Progenitor cell of endocrine pancreas (in vitro differentiated cells): ENCODE measurements around the gene IBA57. TPM values are rescaled to one million over a fixed set of nuclear protein-coding genes. Genes with fewer than 3 reads are reported as not detected.

ENCODE experiments used
- DNase-seq: peaks from one replicate; pipeline ENCODE4 v3.0.0; 2021; ENCODE audit warnings: low spot score; ENCODE audit not compliant: unreplicated experiment
- H3K27ac Mint-ChIP-seq: 2 replicates; pipeline ENCODE4 v1.8.0; 2021; ENCODE audit warnings: mild to moderate bottlenecking, moderate library complexity, mixed read lengths
- H3K27me3 Mint-ChIP-seq: 2 replicates; pipeline ENCODE4 v1.8.0; 2021; ENCODE audit warnings: mixed read lengths
- H3K36me3 Mint-ChIP-seq: 2 replicates; pipeline ENCODE4 v1.8.0; 2022; ENCODE audit warnings: mixed read lengths; ENCODE audit not compliant: insufficient read depth
- H3K4me1 Mint-ChIP-seq: 2 replicates; pipeline ENCODE4 v1.8.0; 2021; ENCODE audit warnings: low read depth, mixed read lengths
- H3K4me3 Mint-ChIP-seq: 2 replicates; pipeline ENCODE4 v1.8.0; 2021; ENCODE audit warnings: low read depth, mild to moderate bottlenecking, moderate library complexity, mixed read lengths
- H3K9me3 Mint-ChIP-seq: 2 replicates; pipeline ENCODE4 v1.8.0; 2021; ENCODE audit warnings: low read depth, mixed read lengths
- total RNA-seq: library from RNA; stranded (reverse); gene quantifications from 2 replicates; pipeline ENCODE4 v1.2.1, GENCODE V29; 2021
- TF ChIP-seq, protein P1 (sequence below): fragments of 200-600 bp; sonication (generic); IDR thresholded peaks from one replicate; pipeline ENCODE4 v1.5.0; 2021; ENCODE audit warnings: antibody characterized with exemption, mild to moderate bottlenecking; ENCODE audit not compliant: unreplicated experiment

IBA57 gene
- total RNA-seq, 1 donor from 2014 or later: 11.2 TPM

DNA sequence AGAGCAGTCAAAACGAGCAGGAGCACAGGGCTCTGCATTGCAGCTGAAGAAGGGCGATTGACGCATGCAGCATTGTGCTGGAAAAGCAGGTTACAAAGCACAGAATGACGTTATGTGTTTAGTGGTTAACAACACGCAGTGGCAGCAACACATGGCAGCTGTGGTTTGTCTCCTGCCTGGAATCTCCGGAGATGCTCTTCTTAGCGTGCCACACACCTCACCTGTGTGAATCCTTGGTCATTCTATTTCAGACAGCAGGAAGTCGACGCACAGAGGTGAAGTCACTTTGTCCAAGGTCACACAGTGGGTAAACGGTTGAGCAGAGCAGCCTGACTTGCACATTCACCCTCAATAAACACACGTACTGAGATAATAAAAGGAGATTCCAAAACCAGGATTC, 56.9 kb downstream of the IBA57 start:
- TF ChIP-seq, protein P1, sequence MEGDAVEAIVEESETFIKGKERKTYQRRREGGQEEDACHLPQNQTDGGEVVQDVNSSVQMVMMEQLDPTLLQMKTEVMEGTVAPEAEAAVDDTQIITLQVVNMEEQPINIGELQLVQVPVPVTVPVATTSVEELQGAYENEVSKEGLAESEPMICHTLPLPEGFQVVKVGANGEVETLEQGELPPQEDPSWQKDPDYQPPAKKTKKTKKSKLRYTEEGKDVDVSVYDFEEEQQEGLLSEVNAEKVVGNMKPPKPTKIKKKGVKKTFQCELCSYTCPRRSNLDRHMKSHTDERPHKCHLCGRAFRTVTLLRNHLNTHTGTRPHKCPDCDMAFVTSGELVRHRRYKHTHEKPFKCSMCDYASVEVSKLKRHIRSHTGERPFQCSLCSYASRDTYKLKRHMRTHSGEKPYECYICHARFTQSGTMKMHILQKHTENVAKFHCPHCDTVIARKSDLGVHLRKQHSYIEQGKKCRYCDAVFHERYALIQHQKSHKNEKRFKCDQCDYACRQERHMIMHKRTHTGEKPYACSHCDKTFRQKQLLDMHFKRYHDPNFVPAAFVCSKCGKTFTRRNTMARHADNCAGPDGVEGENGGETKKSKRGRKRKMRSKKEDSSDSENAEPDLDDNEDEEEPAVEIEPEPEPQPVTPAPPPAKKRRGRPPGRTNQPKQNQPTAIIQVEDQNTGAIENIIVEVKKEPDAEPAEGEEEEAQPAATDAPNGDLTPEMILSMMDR: no peak
- Mint-ChIP-seq H3K27me3 (no peaks in the 10 kb centered on the region), H3K36me3 (peaks cover 21% of the 10 kb centered on the region), H3K27ac (no peak overlapping the region), H3K4me3 (no peak overlapping the region), H3K4me1 (no peaks in the 10 kb centered on the region), H3K9me3 (no peaks in the 10 kb centered on the region)
- DNase-seq: no peak

DNA sequence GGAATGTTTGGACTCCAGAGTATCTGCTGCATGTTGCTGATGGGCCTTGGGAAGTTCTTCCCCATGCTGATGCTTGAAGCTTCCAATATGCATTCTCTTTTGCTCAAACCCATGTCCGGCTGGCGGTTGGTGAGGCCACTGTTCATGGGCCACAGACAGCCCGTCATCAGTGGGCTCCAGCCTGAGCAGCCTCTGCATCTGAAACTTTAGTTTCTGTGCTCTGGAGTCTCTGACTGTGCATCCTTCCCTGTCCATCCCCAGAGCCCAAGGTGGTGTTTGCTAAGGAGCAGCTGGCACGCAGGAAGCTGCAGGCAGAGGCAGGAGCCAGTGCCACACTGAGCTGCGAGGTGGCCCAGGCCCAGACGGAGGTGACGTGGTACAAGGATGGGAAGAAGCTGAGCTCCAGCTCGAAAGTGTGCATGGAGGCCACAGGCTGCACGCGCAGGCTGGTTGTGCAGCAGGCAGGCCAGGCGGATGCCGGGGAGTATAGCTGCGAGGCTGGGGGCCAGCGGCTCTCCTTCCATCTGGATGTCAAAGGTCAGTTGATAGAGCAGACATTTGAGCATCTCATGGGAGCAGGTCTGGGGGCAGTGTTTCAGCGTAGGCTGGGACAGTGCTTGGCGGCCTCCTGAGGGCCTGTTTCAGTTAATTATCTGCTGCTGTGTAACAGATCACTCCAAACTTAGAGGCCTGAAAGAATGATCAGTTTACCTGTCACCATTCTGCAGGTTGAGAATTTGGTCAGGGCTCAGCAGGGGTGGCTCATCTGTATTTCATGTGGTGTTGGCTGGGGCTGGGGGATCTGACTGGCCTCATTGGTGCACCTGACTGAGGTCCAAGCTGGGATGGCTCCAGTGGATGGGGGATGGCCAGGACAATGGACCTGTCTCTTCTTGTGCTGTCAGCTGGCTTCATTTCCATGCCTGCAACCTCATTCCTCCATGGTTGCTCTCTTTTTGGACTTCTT, 58.9 kb downstream of the IBA57 start:
- TF ChIP-seq, protein P1: no peak
- no peaks in the 10 kb centered on the region for H3K4me1 Mint-ChIP-seq
- no peak overlapping the region for H3K27ac Mint-ChIP-seq
- no peak overlapping the region for H3K4me3 Mint-ChIP-seq
- peaks cover 25% of the 10 kb centered on the region for H3K36me3 Mint-ChIP-seq
- H3K9me3 Mint-ChIP-seq: no peaks in the 10 kb centered on the region
- no peak for DNase-seq
- no peaks in the 10 kb centered on the region for H3K27me3 Mint-ChIP-seq

DNA sequence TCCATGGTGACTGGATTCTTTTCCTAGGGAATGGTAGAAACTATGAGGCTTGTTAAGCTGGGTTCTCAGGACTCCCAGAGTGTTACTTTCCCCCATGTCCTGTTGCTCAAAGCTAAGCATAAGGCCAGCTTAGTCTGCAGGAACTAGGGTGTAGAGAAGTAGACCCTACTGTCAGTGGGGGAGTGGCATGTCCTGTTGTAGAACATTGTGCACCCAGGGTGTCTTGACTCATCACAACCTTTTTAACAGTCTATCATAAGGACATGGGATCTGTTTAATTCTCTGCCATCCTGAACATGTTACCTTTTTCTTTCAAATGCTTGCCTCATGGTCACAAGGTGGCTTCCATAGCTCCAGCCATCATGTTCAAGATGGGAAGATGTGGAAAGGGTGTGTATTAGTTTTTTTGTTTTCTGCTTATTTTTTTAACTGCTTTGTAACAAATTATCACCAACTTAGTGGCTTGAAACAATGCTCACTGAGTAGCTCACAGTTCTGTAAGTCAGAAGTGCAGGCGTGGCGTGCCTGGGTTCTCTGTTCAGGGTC, 59.6 kb downstream of the IBA57 start:
- Mint-ChIP-seq H3K4me3 (no peak overlapping the region), H3K27ac (no peak overlapping the region), H3K27me3 (no peaks in the 10 kb centered on the region), H3K9me3 (no peaks in the 10 kb centered on the region), H3K36me3 (peaks cover 26% of the 10 kb centered on the region), H3K4me1 (no peaks in the 10 kb centered on the region)
- DNase-seq: no peak
- TF ChIP-seq, protein P1: no peak

DNA sequence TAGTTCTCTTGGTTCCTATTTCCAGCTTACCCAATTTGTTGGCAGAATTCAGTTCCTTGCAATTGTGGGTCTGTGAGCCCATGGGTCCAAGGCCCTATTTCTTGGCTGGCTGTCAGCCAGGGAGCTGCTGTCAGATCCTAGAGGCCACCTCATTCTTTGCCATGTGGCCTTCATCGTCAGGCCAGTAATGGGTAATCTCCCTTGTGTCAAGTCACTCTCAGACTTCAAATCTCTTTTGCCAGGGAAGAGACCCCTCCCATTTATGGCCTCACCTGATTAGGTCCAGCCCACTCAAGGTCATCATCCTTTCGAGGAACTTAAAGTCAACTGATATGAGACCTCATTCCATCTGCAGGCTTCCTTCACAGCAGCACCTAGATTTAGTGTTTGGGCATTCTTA, 60.1 kb downstream of the IBA57 start:
- TF ChIP-seq, protein P1: no peak
- no peak overlapping the region for H3K4me3 Mint-ChIP-seq
- H3K36me3 Mint-ChIP-seq: peaks cover 29% of the 10 kb centered on the region
- no peaks in the 10 kb centered on the region for H3K4me1 Mint-ChIP-seq
- H3K27ac Mint-ChIP-seq: no peak overlapping the region
- no peaks in the 10 kb centered on the region for H3K27me3 Mint-ChIP-seq
- DNase-seq: no peak
- H3K9me3 Mint-ChIP-seq: no peaks in the 10 kb centered on the region

DNA sequence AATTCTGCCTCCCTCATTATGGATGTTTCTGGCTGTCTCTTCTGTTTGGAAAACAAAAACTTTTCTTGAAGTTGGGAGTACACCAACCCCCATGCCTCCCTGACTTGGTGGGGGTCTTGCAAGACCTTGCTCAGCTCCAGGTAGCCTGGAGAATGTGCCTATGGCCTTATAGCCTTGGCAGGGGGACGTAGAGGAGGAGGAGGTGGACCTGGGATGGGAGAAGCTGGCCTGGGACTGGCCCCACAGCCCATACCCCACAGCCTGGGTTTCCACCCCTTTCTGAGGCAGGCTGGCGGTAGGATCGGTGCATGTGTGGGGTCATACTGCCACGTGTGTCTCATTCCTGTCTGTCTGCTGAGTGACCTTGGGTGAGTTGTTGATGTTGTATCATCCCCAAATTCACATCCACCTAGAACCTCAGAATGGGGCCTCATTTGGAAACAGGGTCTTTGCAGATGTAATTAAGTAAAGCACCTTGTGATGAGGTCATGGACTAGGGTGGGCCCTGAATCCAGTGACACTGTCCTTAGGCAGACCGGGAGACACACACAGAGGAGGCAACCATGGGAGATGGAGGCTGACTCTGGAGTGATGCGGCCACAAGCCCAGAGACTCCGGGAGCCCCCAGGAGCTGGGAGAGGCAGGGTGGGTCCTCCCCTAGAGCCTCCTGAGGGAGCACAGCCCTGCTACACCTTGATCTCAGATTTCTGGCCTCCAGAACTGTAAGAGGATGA, 60.7 kb downstream of the IBA57 start:
- TF ChIP-seq, protein P1: no peak
- peaks cover 28% of the 10 kb centered on the region for H3K36me3 Mint-ChIP-seq
- H3K27me3 Mint-ChIP-seq: no peaks in the 10 kb centered on the region
- H3K4me1 Mint-ChIP-seq: no peaks in the 10 kb centered on the region
- no peak overlapping the region for H3K4me3 Mint-ChIP-seq
- H3K9me3 Mint-ChIP-seq: no peaks in the 10 kb centered on the region
- no peak overlapping the region for H3K27ac Mint-ChIP-seq
- no peak for DNase-seq
